HG03439 (cell line): Measurements from ENCODE around the gene KCNF1.
"Not testable (repeated sequence)": the region's sequence is repeated elsewhere in the genome, so short reads cannot be mapped to it uniquely, and the experiment has no call there.

ENCODE experiments used
- ATAC-seq: cut with Tn5 transposase; IDR thresholded peaks from one replicate; pipeline ENCODE4 v1.9.1; 2021; ENCODE audit warnings: mild to moderate bottlenecking, moderate library complexity; ENCODE audit not compliant: unreplicated experiment

The KCNF1 gene

DNA sequence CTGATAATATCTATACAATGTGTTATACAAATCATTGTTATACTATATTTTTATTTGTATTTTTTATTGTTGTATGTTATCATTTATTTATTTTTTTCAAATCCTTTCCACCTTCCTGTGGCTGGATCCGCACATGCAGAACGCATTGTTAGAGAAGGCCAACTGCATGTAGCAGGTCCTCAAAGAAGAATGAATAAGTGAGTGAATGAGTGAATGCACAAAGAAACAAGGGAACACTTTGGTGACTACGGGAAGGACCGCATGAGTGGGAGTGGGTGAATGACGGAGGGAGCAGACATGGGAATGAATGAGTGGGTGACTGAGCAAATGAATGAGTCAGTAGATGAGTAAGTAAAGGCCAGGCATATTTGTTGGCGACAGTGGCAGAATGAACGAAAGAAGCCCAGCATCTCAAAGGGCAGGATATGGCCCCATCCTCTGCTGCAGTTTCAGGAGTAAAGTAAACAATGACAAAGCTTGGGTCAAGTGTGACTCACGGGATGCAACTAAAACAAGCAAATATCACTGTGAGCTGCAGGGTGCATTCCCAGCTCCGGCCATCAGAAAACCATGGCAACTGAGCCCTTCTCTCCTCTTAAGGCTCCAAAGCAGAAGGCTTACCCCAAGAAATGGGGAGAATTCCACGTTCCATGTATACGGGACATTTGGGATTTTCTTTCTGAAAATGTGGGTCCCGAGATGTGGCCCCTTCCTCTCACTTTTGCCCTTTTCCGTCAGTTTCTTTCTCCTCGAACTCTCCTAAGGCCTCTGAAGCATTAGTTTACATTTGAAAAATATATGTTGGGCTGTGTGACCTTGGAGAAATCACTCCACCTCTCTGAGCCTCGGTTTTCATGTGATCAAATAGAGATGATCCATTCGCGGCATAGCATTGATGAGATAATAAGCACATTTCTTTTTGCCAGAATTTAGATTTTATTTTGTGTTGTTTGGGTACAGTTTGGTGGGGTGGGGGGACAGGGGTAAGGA is 24.5 kb downstream of the KCNF1 start:
- ATAC-seq, result no peak

DNA sequence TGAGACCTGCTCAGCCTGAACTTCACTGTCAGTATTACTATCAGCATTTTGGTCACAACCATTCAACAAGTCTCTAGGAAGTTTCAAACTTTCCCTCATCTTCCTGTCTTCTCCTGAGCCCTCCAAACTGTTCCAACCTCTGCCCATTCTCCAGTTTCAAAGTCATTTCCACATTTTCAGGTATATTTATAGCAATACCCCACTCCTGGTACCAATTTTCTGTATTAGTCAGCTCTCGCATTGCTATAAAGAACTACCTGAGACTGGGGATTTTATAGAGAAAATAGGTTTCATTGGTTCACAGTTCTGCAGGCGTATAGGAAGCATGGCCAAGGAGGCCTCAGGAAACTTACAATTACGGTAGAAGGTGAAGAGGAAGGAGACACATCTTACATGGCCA is 27.3 kb downstream of the KCNF1 start:
- ATAC-seq, result no peak

DNA sequence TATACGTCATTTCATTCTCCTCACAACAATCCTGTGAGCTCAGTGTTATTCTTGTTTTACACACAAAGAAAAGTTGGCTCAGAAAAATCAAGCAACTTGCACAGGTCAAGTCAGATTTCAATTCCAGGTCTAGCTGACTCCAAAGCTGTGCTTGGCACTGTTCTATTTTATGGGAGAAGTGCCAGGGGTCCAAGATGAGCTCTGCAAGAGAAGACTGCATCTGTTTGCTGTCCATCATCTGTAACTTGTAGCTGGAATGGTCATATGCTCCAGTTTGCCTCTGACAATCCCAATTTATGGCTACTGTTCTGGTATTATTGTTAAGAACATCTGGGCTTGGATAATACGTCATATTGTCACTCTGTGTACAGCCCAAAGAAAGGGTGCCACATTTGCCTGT is 28.9 kb downstream of the KCNF1 start:
- ATAC-seq, result no peak

DNA sequence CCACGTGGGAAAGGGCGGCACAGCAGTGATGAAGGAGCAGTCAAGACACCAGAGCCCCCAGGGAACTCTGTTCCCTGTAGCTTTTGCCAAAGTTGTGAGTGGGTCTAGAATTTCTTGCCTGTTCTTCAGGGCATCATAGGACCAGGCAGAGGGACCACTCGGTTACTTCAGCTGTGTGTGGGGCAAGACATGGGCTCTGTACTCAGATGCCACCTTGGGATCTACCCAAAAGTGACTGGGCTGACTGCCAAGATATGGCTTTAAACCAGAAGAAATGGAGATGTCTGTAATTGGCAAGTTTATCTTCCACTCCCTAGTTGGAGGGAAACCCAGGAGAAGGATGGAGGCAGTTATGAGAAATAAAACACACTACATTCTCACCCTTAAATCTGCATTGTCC is 29.6 kb downstream of the KCNF1 start:
- ATAC-seq, result no peak

DNA sequence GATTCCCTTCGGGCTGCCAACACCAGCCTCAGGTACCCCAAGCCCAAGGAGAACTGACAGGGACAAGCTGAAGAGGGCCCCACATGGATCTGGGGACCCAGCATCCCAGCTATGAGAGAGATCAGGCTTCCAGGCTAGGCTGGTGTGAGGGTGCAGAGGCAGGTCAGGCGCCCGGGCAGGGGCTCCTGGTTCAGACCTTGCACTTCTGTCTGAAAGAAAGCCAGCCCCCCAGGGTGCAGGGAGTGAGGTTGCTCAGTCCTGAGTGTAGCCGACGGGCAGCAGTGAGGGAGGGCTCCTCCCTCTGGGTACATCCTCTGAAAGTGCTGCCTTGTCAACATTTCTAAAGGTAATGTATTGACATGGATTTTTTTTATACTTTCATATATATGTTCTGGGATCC is 33.1 kb downstream of the KCNF1 start:
- no peak for ATAC-seq

DNA sequence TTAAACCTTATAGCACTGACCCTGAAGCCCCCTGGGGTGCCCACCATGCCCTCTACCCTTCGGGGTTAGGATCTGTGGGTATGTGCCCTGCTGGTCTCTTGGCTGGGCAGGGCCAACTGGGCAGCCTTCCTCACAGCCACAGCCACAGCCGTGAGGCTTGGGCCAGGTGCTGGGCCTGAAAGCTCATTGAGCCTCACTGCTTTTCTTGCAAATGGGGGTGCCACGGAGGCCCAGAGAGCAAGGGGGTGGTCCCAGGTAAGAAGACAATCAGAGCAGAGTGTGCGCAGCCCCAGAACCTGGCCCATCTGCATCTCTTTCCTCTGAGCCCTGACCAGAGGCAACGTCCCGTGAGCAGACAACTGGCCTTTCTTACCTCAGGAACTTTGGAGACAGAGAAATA is 34.7 kb downstream of the KCNF1 start:
- ATAC-seq, result no peak

DNA sequence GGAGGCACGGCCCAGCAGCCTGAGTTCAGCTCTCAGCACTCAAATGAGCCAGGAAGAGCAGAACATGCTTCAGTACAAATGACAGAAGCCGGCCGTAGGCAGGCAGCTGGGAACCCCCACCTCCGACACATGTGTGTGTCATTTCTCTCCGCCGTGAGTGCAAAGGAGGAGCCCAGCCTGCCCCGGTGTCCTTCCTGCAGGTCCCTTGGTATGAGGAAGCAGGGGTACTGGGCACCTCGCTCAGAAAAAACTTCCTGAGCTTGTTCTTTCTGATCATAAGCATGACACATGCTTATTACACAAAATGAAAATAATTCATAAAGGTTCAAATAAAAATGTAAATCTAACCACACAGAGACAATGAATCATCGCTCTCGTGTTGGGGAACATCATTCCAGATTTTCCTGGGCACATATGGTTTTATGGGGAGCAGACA is 35.3 kb downstream of the KCNF1 start:
- no peak for ATAC-seq

DNA sequence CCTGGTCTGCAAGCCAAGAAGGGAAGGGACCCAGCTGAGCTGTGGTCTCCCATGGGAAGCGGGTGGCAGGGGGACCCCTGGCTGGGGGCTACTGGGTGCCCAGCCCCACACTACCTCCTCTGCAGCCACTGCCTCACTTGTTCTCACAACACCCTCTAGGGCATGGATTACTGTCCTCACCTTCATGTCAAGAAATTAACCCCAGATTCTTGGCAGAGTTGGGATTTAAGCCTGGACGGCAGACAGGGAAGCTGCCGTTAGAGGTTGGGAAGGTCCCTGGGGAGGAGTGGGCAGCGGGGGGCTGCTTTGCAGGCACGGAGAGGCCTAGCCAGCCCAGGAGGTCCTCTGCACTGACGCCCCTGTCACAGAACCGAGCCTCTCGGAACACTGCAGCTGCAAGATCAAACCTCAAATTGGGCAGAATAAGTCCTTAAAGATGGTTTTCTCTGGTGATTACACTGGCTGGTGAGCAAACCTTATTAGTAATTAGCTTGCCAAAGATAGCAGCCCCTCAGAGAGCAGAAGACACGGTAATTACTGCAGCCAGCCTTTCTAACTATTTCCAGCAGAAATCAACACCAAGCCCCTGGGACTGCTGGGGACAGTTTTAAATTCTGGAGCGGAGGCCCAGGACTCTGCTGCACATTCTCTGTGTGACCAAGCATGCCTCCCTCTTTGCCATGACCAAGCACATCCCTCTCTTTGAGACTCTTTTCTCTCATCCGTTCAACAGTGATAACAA is 35.9 kb downstream of the KCNF1 start:
- ATAC-seq, result no peak

DNA sequence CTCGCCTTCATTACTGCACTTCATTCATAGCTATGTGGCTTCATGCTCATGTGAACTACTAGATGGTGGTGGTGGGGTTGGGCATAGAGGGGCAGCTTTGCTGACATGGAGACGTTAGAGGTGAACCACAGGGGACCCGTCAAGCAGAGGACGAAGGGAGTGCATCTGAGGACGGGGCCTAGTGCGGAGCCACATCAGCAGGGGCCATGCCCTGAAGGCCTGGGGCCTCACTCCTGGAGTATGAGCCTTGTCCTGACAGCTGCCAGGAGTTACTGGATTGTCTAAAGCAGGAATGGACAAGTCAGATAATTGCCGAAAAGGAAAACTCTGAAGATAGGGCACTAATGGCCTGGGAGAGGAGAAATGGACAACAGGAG is 36.4 kb downstream of the KCNF1 start:
- no peak for ATAC-seq

DNA sequence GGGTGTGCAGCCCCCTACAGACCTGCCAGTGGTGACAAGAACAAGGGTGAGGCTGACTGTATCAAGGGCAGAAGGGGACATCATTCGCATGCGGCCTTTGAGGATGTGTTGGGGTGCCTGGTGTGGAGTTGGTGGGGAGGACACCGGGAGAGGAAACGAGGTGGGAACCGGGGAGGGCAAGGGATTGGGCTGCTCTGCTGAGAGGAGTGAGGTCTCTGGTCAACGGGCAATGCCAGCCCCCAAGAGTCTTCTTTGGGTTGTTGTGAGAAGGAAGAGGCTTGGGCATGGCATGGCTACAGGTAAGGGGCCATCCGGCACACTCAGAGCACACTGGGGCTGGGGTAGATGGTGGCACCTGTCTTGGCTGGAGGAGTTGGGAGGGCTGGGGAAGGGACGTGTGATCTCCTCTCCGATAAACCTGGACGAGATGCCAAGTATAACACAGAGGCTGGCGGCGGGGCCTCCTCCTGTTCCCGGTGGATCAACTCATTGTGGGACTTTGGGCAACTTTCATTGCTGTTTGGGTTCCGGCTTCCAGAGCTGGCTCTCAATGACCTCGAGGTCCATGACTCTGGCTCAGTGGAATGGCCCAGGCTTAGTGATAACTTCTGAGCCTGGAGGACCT is 37.0 kb downstream of the KCNF1 start:
- ATAC-seq, result no peak

DNA sequence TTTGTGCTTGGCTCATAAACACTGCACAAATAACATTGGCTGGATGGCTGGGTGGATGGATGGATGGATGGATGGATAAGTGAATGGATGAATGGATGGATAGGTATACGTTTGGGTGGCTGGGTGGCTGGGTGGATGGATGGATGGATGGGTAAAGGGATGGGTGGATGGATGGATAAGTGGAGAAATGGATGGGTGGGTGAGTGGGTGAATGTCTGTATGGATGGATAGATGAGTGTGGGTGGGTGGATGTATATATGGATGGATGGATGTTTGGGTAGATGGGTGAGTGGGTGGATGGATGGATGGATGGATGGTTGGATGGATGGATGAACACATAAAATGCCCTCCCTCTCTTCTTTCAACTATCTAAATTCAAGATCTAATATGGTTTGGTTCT is 38.1 kb downstream of the KCNF1 start:
- ATAC-seq, result no peak

DNA sequence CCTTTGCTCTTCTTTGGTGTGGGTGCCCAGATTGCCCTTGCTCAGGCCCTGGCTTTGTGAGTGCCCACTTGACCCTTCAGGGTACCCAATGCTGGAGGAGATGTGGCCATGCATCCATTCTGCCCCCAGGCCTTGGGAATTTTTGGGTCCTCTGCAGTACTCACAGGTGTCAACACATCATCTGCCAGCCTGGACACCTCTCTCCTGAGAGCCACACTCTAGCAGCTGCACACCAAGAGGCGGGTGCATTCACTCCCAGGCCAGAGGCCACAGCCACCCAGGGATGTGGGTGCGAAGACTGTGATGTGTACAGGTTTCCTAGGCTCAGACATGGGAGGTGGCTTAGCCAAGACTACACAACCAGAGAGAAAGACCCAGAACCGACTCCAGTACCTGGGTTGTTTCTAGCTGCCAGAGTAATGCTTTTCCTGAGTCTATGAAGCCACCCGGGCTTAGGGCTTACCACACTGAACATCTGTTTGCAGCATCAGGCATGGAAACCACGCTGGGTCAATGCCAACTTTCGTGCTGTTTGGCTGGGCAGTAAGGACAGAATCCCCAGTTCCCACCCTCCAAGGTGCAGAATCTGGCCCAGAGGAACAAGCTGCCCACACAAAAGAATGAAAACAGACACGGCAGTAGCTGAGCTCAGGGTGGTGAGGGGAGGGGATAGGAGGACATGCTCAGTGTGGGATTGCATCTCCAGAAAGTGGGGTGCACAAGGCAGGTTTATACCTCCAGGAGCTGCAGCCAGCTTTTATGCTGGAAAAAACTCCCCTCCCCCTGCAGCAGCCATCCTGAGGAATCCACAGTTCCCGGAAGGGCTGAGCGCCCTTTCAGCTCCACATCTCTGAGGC is 40.1 kb downstream of the KCNF1 start:
- ATAC-seq, result no peak

DNA sequence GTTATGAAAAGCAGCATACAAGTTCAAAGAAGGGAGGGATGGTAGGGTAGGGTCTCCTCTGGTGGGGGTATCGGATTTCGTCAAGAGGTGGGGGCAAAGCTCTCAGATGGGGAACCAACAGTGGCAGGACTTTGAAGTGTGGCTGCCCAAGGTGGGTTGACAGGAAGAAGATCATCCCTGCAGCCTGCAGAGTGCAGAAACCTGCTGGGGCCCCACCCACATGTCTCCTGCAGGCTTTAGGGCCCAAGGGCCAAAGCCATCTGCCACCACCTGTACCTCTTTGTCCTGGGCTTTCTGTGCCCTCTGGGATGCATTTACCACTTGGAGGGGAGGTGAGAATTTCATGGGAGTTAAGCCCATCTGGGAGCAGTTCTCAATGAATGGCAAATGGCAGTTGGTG is 42.7 kb downstream of the KCNF1 start:
- no peak for ATAC-seq

DNA sequence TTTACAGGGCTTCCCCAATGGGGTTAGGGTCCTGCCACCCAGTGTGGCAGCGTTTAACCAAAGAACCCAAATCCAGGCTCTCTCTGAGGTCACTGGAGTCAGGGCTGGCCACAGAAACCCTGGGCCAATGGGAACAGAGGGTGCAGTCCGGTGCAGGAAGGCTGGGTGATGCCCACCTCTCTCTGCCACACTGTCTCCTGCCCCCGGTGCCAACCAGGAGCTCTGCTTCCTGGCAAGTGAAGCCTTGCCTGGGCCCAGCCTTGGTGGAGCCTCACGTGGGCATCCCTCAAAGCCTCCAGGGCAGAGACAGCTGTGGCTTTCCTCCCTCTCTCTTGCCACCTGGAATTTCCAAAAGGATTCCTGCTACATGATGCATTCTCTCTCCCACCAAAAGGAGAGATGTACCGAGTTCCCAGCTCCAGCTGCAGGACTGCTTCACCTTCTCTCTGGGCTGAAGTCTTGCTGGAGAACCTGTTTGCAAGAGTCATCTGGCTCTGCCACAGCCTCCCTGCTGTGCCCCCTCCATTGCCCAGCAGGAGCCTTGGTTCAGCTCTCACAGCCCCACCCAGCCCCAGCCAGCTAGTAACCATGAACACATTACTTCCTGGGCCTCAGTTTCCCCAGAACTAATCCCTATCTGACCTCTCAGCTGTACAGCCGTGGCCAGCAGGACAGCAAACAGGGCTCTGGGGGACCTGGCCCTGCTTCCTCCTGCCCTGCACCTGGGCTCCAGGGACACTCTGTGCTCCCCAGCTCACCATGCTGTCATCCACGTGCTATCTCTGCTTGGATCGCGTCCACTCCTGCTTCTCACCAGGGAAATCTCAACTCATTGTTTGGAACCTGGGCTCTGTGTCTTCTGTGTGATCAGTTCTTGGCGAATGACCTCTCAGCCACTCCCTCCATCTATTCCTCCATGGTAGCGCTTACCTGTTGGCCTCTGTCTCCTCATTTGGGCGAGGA is 43.4 kb downstream of the KCNF1 start:
- no peak for ATAC-seq

DNA sequence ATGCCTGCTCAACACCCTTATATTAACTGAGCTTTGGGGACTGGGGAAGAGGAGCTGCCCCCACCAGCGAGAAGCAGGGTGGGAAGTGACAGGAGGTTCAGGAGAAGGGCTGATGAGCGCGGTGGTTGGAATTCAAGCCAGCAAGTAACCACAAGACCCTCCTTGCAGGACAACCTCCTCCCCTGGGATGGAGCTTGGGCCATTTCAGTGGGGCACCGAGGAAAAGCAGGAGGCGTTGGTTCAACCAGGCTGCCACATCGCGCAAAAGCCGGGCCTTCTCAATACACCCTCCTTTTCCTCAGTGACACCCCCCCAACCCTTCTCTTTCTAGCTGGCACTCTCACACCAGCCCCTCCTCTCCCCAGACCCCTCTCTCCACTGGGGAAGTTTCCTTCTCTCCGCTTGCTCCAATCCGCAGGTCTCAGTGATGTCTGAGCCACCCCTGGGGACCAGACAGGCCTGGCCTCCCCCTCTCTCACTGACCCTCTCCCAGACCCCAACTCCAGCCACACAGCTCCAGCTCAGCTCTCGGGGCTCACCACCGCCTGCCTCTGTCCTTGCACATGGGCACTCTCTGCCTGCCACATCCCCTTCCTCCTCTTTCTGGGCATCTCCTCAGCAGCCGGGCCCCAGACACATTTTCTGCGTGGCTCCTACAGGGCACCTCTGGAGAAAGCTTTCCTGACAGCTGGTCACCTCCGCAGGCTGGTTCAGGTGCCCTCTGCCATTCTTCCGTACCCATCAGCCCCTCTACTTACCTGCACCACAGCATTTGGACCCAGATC is 44.5 kb downstream of the KCNF1 start:
- no peak for ATAC-seq

DNA sequence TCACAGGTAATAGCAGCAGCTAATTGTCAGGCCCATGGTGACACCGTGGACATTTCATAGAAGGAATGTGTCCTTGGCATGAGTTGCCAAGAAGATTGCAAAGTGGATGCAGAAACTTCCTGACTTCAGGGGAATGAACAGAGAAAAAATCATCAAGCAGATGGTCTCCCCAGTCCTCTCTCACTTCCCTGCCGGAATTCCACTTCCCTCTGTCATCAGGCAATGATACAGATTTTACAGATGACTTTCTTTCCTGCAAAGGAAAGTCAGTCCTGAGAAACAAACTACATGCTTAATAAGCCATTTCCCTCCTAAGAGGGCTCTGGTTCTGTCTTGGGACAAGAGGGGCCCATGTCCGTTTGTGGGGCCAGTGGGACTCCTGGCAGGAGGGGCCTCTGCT is 45.7 kb downstream of the KCNF1 start:
- no peak for ATAC-seq

DNA sequence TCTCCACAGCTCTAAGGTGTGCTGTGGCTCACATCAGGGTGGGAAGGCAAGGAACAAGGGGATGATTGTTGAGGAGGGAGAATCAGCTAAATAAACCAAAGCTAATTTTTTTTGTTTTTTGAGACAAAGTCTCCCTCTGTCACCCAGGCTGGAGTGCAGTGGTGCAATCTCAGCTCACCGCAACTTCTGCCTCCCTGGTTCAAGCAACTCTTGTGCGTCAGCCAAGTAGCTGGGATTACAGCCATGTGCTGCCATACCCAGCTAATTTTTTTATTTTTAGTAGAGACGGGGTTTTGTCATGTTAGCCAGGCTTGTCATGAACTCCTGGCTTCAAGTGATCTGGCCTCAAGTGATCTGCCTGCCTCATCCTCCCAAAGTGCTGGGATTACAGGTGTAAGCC is 46.7 kb downstream of the KCNF1 start:
- ATAC-seq, result not testable (repeated sequence)

DNA sequence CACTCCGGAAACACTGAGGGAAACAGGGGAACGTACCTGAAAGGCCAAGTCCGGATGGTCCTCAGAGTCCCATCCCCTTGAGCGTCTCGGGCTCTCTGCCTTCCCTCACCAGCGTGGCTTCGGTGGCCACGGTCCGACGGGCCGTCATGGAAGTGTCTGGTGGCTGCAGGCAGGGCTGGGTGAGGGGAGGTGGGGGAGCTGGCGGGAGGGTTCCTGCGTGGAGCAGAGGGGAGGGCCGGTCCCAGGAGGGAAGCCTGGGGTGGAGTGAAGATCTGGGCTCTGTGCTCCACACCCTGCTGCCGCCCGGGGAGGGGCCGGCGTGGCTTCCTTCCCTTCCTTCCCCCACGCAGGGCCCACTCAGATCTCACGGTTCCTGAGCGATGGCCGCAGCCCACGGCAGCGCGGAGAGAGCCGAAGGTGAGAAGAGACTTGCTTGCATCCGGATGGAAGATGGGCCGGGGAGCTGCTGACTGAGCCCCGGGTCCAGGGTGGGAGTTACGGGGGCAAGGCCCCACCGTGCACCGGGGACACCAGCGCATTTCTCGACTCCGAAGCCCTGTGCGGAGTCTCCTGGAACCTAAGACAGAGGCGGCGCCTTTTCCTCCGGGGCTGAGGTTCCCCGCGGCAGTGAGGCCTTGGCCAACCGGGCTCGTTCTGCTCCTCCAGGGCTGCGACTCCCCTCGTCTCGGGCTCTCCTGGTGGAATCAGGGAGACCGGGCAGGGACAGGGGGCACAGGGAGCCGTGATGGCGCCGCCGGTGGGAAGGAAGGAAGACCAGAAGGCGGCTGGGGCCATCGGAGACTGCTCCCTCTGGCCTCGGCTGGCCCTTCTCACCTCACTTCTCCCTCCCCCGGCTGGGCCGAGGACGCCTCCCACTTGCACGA is 49.1 kb downstream of the KCNF1 start:
- no peak for ATAC-seq
